H9 (cell line): Measurements from ENCODE around the gene TMPRSS3. TPM values are rescaled to one million over a fixed set of nuclear protein-coding genes. Genes with fewer than 3 reads are reported as not detected.

Experiments
- DNase-seq: peaks from one replicate; pipeline ENCODE4 v3.0.0-alpha.2; 2017
- H2AFZ ChIP-seq: one replicate; pipeline ENCODE4 v1.6.1; 2013; ENCODE audit warnings: mild to moderate bottlenecking, low read length, control low read depth, moderate library complexity
- H2AK5ac ChIP-seq: 2 replicates; pipeline ENCODE4 v1.6.1; 2013; ENCODE audit warnings: low read length, control low read depth, mixed read lengths; ENCODE audit not compliant: insufficient read length
- H2BK120ac ChIP-seq: one replicate; pipeline ENCODE4 v1.6.1; 2013; ENCODE audit warnings: low read depth, mild to moderate bottlenecking, low read length, control low read depth, inconsistent platforms; ENCODE audit not compliant: poor library complexity, severe bottlenecking
- H2BK12ac ChIP-seq: 2 replicates; pipeline ENCODE4 v1.6.1; 2013; ENCODE audit warnings: low read length, control low read depth, mixed read lengths, low read depth; ENCODE audit not compliant: insufficient read length
- H2BK15ac ChIP-seq: 2 replicates; pipeline ENCODE4 v1.6.1; 2013; ENCODE audit warnings: low read depth, low read length, control low read depth
- H2BK20ac ChIP-seq: one replicate; pipeline ENCODE4 v1.6.1; 2013; ENCODE audit warnings: low read depth, mild to moderate bottlenecking, low read length, control low read depth, inconsistent platforms; ENCODE audit not compliant: poor library complexity, severe bottlenecking
- H2BK5ac ChIP-seq: 2 replicates; pipeline ENCODE4 v1.6.1; 2013; ENCODE audit warnings: low read length, control low read depth, mixed read lengths; ENCODE audit not compliant: insufficient read length
- H3K14ac ChIP-seq: 2 replicates; pipeline ENCODE4 v1.6.1; 2013; ENCODE audit warnings: low read length, control low read depth; ENCODE audit not compliant: insufficient read depth
- H3K18ac ChIP-seq: 2 replicates; pipeline ENCODE4 v1.6.1; 2013; ENCODE audit warnings: low read depth, mild to moderate bottlenecking, mixed read lengths, low read length, control low read depth; ENCODE audit not compliant: insufficient read length
- H3K23ac ChIP-seq: 2 replicates; pipeline ENCODE4 v1.6.1; 2013; ENCODE audit warnings: low read length, control low read depth, mixed read lengths, low read depth; ENCODE audit not compliant: insufficient read length
- H3K23me2 ChIP-seq: 2 replicates; pipeline ENCODE4 v1.6.1; 2013; ENCODE audit warnings: low read depth, mild to moderate bottlenecking, mixed read lengths, low read length, control low read depth; ENCODE audit not compliant: insufficient read length, poor library complexity, severe bottlenecking
- H3K27ac ChIP-seq: 2 replicates; pipeline ENCODE4 v1.5.1; 2013; ENCODE audit warnings: low read length, control low read depth, mixed read lengths, low read depth; ENCODE audit not compliant: insufficient read length
- H3K27me3 ChIP-seq: 2 replicates; pipeline ENCODE4 v1.6.1; 2013; ENCODE audit warnings: low read length, control low read depth, inconsistent platforms; ENCODE audit not compliant: insufficient read depth
- H3K4ac ChIP-seq: 2 replicates; pipeline ENCODE4 v1.6.1; 2013; ENCODE audit warnings: low read depth, mild to moderate bottlenecking, control low read depth, inconsistent platforms, low read length, moderate library complexity
- H3K4me1 ChIP-seq: 2 replicates; pipeline ENCODE4 v1.6.1; 2013; ENCODE audit warnings: low read length, control low read depth, inconsistent platforms; ENCODE audit not compliant: insufficient read depth
- H3K4me2 ChIP-seq: 2 replicates; pipeline ENCODE4 v1.6.1; 2013; ENCODE audit warnings: low read length, control low read depth, mixed read lengths; ENCODE audit not compliant: insufficient read length, insufficient read depth
- H3K56ac ChIP-seq: 2 replicates; pipeline ENCODE4 v1.6.1; 2013; ENCODE audit warnings: low read depth, mild to moderate bottlenecking, mixed read lengths, low read length, control low read depth; ENCODE audit not compliant: insufficient read length
- H3K79me1 ChIP-seq: 2 replicates; pipeline ENCODE4 v1.6.1; 2013; ENCODE audit warnings: low read depth, mild to moderate bottlenecking, moderate library complexity, low read length, control low read depth, inconsistent platforms; ENCODE audit not compliant: insufficient read depth, poor library complexity, severe bottlenecking
- H3K79me2 ChIP-seq: 2 replicates; pipeline ENCODE4 v1.6.1; 2013; ENCODE audit warnings: low read length, control low read depth, inconsistent platforms; ENCODE audit not compliant: insufficient read depth
- H3K9ac ChIP-seq: 2 replicates; pipeline ENCODE4 v1.6.1; 2013; ENCODE audit warnings: low read length, control low read depth, mixed read lengths; ENCODE audit not compliant: insufficient read length; ENCODE audit errors: extremely low read depth
- H3K9me3 ChIP-seq: one replicate; pipeline ENCODE4 v1.6.1; 2013; ENCODE audit warnings: low read depth, low read length, inconsistent platforms; ENCODE audit not compliant: control insufficient read depth
- H3T11ph ChIP-seq: one replicate; pipeline ENCODE4 v1.6.1; 2013; ENCODE audit warnings: mild to moderate bottlenecking, low read length, control low read depth, inconsistent platforms
- H4K20me1 ChIP-seq: one replicate; pipeline ENCODE4 v1.6.1; 2013; ENCODE audit not compliant: control insufficient read depth, insufficient read length, insufficient read depth
- H4K5ac ChIP-seq: 2 replicates; pipeline ENCODE4 v1.6.1; 2013; ENCODE audit warnings: low read depth, mild to moderate bottlenecking, mixed read lengths, low read length, control low read depth; ENCODE audit not compliant: insufficient read length
- H4K8ac ChIP-seq: replicated peaks from 2 replicates; pipeline ENCODE4 v1.6.1; 2013; ENCODE audit warnings: low read length, control low read depth, mixed read lengths, low read depth; ENCODE audit not compliant: insufficient read length
- H4K91ac ChIP-seq: 2 replicates; pipeline ENCODE4 v1.6.1; 2013; ENCODE audit warnings: low read depth, mild to moderate bottlenecking, moderate library complexity, mixed read lengths, low read length, control low read depth; ENCODE audit not compliant: insufficient read length
- H3K27ac Mint-ChIP-seq, 3 experiments: 2 replicates in 2 of 3; 3 replicates in 1 of 3; pipeline ENCODE4 v1.8.0; 2020 to 2021; ENCODE audit warnings: mixed read lengths in 3 of 3, mild to moderate bottlenecking in 1 of 3, moderate library complexity in 1 of 3
- H3K27me3 Mint-ChIP-seq: 2 replicates; pipeline ENCODE4 v1.8.0; 2021; ENCODE audit warnings: low read depth, mild to moderate bottlenecking, moderate library complexity, mixed read lengths
- H3K36me3 Mint-ChIP-seq, 3 experiments: 2 replicates in 2 of 3; 3 replicates in 1 of 3; pipeline ENCODE4 v1.8.0; 2020 to 2021; ENCODE audit warnings: low read depth in 3 of 3, mixed read lengths in 3 of 3; ENCODE audit not compliant: insufficient read depth in 1 of 3
- H3K4me1 Mint-ChIP-seq, 2 experiments: 2 replicates each; pipeline ENCODE4 v1.8.0; 2020; ENCODE audit warnings: mixed read lengths in 2 of 2
- H3K4me3 Mint-ChIP-seq, 2 experiments: 2 replicates in 1 of 2; 3 replicates in 1 of 2; pipeline ENCODE4 v1.8.0; 2020 to 2021; ENCODE audit warnings: mild to moderate bottlenecking in 2 of 2, mixed read lengths in 2 of 2, moderate library complexity in 1 of 2
- H3K9me3 Mint-ChIP-seq, 2 experiments: 2 replicates in 1 of 2; 3 replicates in 1 of 2; pipeline ENCODE4 v1.8.0; 2020; ENCODE audit warnings: mild to moderate bottlenecking in 2 of 2, mixed read lengths in 2 of 2, moderate library complexity in 1 of 2
- WGBS: extraction: QIAGEN DNeasy Blood & Tissue Kit; methylation state at CpG from one replicate; pipeline ENCODE4 v1.1.7; 2013; ENCODE audit warnings: missing lambda C conversion rate, low lambda C conversion rate, mixed read lengths; ENCODE audit not compliant: insufficient read length; ENCODE audit errors: extremely low coverage; 5-methylcytosine and 5-hydroxymethylcytosine counted together
- total RNA-seq: library from RNA; stranded (reverse); gene quantifications from 2 replicates; pipeline ENCODE4 v1.2.1, GENCODE V29; 2021
- TF ChIP-seq, protein P1 (sequence below): fragments of 200-600 bp; sonication (generic); conservative IDR thresholded peaks from 3 replicates; pipeline ENCODE4 v1.8.0; 2021; ENCODE audit warnings: antibody characterized with exemption, mild to moderate bottlenecking

Gene TMPRSS3
- total RNA-seq, 1 experiment from 2014 or later, result 0.31 TPM

DNA sequence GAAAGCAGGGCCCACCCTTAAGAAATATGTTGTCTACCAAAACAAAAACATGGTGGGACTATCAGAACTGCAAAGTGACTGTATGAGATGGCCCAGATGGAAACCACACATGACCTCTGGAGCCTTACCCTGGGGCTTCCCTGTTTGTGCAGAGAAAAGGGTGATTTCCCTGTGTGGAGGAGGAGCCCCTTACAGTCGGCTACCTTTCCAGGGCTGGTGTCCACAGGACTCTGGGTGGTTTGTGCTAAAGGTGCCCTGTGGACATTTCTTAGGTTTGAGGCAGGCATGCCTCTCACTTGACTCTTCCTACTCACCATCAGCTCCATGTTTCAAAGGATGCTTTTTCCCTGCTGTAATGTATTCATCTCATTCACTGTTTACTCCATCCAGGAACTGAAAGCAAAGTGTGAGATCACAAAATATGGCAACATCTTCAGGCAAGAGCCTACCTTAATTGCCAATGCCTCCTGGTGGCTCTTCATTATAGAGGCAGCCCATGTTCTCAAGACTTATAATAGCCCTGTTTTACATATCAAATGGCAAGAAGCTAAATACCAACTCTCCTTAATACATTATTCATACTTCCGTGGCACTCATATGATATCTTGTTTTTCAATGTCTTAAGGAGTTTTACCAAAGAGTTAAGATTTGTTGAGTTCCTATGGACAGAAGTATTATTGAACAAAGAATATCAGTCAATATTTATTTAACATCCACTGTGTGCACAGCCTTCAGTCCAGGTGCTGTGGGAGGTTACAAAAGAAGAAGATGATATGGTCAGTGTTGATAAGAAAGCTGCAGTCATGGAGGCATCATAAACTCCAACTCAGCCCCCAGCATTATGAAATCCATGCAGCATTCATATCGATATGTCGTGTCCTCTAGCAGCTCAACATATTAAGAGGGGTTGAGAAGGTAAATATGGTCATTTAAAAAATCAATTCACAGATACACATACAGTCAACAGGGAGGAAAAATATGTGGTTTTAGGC is 65.2 kb downstream of the TMPRSS3 start:
- Histone ChIP-seq H2BK12ac (no peak overlapping the region), H3K27ac (no peak overlapping the region), H3K18ac (no peak overlapping the region), H3T11ph (no peak overlapping the region), H2AK5ac (no peak overlapping the region), H4K91ac (no peak overlapping the region), H3K79me2 (no peaks in the 10 kb centered on the region), H3K9me3 (peaks cover 23% of the 10 kb centered on the region), H2BK5ac (no peak overlapping the region), H3K4me1 (peaks cover 5% of the 10 kb centered on the region; the same call in 1 of the 2 replicates), H3K14ac (no peak overlapping the region), H3K4me2 (no peak overlapping the region), H2BK20ac (no peak overlapping the region), H3K27me3 (no peaks in the 10 kb centered on the region), H3K56ac (no peak overlapping the region), H3K23ac (no peak overlapping the region), H4K20me1 (no peaks in the 10 kb centered on the region), H2AFZ (no peak overlapping the region), H3K23me2 (no peaks in the 10 kb centered on the region), H3K9ac (no peak overlapping the region), H2BK15ac (no peak overlapping the region), H4K5ac (no peak overlapping the region), H3K4ac (no peak overlapping the region), H3K79me1 (no peaks in the 10 kb centered on the region), H2BK120ac (no peak overlapping the region), H4K8ac (no peak overlapping the region)
- H3K27me3 Mint-ChIP-seq, result peaks cover 13% of the 10 kb centered on the region
- TF ChIP-seq, protein P1, sequence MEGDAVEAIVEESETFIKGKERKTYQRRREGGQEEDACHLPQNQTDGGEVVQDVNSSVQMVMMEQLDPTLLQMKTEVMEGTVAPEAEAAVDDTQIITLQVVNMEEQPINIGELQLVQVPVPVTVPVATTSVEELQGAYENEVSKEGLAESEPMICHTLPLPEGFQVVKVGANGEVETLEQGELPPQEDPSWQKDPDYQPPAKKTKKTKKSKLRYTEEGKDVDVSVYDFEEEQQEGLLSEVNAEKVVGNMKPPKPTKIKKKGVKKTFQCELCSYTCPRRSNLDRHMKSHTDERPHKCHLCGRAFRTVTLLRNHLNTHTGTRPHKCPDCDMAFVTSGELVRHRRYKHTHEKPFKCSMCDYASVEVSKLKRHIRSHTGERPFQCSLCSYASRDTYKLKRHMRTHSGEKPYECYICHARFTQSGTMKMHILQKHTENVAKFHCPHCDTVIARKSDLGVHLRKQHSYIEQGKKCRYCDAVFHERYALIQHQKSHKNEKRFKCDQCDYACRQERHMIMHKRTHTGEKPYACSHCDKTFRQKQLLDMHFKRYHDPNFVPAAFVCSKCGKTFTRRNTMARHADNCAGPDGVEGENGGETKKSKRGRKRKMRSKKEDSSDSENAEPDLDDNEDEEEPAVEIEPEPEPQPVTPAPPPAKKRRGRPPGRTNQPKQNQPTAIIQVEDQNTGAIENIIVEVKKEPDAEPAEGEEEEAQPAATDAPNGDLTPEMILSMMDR, result no peak
- H3K4me1 Mint-ChIP-seq, result peaks cover 16 to 17% of the 10 kb centered on the region in 2 experiments
- peak overlapping the region in 1 of 3 experiments; percentile 68; a peak in 2 of 7 replicates for H3K27ac Mint-ChIP-seq
- peaks cover 32 to 33% of the 10 kb centered on the region in 2 experiments for H3K9me3 Mint-ChIP-seq
- peaks cover 24 to 39% (median 24%) of the 10 kb centered on the region in 3 experiments for H3K36me3 Mint-ChIP-seq
- no peak for DNase-seq
- no peak overlapping the region for H3K4me3 Mint-ChIP-seq
- WGBS, result no CpG with 5 or more reads among the region's 4 CpGs
